Measurements from ENCODE around the gene SLC15A1.

The SLC15A1 gene

DNA sequence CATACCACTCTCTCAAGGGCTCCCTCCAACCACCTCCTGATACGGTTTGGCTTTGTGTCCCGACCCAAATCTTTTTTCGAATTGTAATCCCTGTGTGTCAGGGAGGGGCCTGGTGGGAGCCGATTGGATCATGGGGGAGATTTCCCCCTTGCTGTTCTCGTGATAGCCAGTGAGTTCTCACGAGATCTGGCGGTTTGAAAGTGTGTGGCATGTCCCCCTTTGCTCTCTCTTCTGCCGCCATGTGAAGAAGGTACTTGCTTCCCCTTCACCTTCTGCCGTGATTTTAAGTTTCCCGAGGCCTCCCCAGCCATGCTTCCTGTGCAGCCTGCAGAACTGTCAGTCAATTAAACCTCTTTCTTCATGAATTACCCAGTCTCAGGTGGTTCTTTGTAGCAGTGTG lies 34.7 kb upstream of the SLC15A1 start:
- TF ChIP-seq CTCF (conservative IDR thresholded peaks at IDR 0.05) (no peak), ZFX (IDR thresholded peaks at IDR 0.05) (no peak)
- no peak overlapping the region for H3K27ac ChIP-seq

DNA sequence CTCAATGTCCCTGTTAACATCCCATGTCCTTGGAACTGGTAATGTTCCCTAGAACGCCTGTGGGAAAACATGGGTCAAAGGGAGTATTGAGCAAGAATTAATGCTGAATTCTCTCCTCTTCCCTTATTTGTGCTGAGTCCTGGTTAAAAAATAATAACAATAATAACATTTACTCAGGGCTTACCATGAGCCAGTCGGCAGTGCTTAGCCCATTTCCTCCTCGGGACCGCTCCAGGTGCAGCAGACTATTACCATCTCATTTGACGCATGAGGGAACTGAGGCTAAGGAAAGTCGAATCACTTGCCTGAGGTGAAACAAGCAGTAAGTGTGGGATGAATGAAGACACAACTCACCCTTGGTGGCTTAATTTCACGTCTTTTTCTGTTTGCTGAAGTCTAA lies 33.6 kb upstream of the SLC15A1 start:
- TF ChIP-seq ZFX (IDR thresholded peaks at IDR 0.05): no peak
- TF ChIP-seq CTCF (conservative IDR thresholded peaks at IDR 0.05): no peak
- no peak overlapping the region for H3K27ac ChIP-seq

DNA sequence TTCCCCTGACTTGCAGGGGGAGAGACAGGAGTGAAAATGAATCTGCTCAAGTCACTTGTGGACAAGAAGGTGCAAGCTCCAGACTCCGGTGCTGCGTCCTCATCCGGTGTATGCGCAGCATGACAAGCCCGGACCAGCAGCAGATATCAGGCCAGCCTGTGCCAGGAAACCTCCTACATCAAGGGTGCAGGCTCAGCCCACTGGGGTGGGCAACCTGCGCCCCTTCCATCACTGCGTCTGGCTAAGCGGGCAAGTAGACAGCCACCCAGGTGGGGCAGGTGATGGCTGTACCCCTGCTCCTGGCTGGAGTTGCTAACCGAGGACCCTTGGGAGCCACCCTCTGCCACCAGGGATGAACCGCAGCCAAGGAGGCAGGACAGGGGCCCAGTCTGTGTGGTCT lies 32.9 kb upstream of the SLC15A1 start:
- H3K27ac ChIP-seq: no peak overlapping the region
- TF ChIP-seq CTCF (conservative IDR thresholded peaks at IDR 0.05) (no peak), ZFX (IDR thresholded peaks at IDR 0.05) (no peak)

- no peak overlapping the region for H3K27ac ChIP-seq
- no peak for TF ChIP-seq CTCF (conservative IDR thresholded peaks at IDR 0.05)
- no peak for TF ChIP-seq ZFX (IDR thresholded peaks at IDR 0.05)
Measured at GRCh38 chr13:98784666-98785065, 32.2 kb upstream of the SLC15A1 start.

DNA sequence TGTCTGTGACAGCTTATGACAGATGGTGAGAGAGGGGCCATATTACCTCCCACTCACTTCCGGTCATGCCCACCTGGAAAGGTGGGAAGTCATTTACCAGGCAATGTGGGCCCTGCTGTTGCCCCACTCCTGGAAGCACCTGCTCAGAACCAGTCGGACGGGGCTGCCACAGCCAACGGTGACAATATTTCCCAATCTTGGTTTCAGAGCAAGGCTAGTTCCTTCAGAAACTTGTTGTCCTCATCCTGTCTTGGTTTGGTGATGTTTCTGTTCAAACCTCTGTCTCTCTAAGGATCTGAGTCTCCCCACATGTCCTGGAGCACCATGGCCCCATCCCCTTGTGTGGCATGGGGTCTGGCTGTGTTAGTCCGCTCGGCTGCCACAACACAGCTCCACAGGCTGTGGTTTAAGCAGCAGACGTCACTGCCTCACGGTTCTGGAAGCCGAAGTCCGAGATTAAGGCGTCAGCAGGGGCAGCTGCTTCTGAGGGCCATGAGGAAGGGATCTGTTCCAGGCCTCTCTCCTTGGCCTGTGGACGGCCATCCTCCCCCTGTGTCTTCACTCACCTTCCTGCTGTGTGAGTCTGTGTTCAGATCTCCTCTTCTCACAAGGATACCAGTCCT lies 31.5 kb upstream of the SLC15A1 start:
- TF ChIP-seq CTCF (conservative IDR thresholded peaks at IDR 0.05) (no peak), ZFX (IDR thresholded peaks at IDR 0.05) (no peak)
- H3K27ac ChIP-seq: no peak overlapping the region

DNA sequence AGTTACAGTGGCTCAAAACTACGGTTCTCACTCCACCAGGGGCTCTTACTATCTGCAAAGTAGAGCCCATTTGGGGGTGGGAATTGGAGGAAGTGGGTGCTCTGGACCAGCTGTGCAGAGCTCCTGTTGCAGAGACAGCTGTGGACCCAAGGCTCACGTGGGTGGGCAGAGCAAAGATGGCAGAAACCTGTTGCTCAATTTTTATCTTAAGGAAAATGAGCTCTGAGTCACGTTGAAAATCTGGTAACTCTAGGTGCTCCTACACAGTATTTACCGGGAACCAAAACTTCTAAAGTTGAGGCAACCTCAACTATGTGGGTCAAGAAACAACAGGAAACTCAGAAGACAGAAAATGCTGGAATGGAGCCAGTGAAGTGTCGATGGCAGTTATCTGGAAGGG lies 30.2 kb upstream of the SLC15A1 start:
- TF ChIP-seq CTCF (conservative IDR thresholded peaks at IDR 0.05): no peak
- TF ChIP-seq ZFX (IDR thresholded peaks at IDR 0.05): no peak
- H3K27ac ChIP-seq: no peak overlapping the region

DNA sequence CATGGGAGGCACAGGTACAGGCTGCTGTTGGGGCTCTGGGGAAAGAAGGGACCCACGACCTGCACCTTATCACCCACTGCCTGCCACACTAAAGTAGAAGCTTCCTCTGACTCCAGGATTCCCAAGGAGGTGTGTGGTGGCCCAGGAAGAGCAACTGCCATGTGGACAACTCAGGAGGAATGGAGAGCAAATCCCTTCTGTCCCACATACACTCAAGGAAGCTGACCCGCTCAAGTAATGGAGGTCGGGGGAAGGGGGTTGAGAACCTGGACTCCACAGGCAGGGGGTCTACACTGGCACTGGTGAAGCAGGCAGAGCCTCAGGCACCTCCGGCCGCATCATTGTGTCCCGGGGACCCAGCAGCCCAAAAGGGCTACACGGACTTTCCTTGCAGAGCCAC lies 29.4 kb upstream of the SLC15A1 start:
- TF ChIP-seq ZFX (IDR thresholded peaks at IDR 0.05) (no peak), CTCF (conservative IDR thresholded peaks at IDR 0.05) (no peak)
- no peak overlapping the region for H3K27ac ChIP-seq
